HuH-7 (cell line): ENCODE measurements around the gene MXI1.
"Not testable (repeated sequence)": the region's sequence is repeated elsewhere in the genome, so short reads cannot be mapped to it uniquely, and the experiment has no call there.

ENCODE experiments used
- DNase-seq: peaks from one replicate; pipeline ENCODE4 v3.0.0; 2011; ENCODE audit warnings: low spot score

MXI1 gene

DNA sequence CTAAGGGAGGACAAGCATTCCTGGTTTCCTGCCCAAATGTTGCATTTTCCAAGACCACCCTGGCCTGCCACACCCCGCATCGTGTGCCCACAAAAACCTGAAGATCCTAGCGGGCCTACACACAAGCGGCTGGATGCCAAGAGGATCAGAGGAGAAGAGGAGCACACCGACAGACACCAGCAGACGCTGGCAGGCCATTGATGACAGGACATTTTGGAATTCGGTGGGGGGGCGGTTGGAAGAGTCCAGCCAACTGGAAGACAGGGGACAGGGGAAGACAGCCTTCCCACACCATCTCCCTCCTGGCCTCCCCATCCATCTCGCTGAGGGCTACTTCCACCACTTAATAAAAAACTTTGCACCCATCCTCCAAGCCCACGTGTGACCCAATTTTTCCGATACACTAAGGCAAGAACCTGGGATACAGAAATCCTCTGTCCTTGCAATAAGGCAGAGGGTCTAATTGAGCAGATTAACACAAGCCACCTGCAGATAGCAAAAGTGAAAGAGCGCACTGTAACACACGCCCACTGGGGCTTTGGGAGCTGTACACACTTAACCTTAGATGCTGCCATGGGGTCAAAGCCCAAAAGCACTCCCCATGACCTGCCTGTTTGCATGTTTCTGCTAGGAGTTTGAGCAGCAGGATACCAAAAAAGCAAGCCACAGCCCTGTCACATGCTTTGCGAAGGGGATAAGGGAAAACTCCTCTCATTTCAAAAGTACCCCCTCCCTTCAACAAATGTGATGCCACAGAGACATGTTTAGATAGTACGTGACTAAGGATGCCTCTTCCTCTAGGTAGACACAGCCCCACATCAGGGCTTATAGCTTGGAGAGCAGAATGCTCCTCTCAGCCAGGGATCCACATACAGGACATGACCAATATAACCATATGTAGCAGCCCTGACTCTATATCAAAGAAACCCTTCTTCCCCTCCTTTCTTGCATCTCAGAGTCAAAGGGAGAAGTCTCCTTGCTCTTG lies 110.8 kb downstream of the MXI1 start:
- no peak for DNase-seq

- DNase-seq = no peak
These were observed 114.6 kb downstream of the MXI1 start for GRCh38 chr10:110321869-110322620.

DNA sequence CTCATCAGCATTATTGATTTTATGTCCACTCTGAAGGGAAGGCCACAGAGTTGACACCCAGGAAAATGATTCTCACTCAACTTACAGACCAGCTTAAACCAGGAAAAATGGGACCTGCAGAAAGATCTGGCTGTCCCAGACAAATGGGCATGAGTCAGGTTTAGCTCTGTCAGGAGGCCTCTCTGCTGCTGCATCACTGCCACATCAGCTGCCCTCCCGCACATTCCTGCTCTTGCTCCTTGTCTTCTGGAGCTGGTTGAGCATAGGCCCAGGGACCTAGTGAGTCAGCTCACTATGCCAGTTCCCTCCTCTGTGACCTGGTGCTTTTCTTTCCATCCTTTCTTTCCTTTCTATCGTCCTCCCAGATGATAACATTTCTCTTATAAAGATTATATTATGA lies 116.1 kb downstream of the MXI1 start:
- no peak for DNase-seq

DNA sequence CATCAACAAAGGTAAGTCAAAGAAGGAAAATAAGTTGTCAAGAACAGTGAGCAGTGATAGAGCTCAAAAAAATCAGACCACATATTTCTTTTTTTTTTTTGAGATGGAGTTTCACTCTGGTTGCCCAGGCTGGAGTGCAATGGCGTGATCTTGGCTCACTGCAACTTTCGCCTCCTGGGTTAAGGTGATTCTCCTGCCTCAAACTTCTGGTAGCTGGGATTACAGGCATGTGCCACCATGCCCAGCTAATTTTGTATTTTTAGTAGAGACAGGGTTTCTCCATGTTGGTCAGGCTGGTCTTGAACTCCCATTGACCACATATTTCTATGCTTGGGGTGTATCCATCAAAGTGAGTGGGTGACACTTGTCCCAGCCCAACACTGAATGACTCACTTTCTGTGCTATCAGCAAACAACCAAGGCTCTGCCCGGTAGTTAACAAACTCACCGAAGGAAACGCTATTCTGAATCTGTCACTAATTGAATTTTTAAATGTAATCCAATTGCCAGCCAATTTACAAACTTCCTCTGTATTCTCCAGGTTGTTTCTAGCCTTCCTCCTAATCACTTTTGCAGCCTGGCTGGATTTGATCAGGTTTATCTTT lies 116.9 kb downstream of the MXI1 start:
- no peak for DNase-seq

GRCh38 chr10:110324805-110325280 lies 117.4 kb downstream of the MXI1 start:
- no peak for DNase-seq

- DNase-seq = no peak
These were observed 119.1 kb downstream of the MXI1 start for GRCh38 chr10:110326351-110327032.

DNA sequence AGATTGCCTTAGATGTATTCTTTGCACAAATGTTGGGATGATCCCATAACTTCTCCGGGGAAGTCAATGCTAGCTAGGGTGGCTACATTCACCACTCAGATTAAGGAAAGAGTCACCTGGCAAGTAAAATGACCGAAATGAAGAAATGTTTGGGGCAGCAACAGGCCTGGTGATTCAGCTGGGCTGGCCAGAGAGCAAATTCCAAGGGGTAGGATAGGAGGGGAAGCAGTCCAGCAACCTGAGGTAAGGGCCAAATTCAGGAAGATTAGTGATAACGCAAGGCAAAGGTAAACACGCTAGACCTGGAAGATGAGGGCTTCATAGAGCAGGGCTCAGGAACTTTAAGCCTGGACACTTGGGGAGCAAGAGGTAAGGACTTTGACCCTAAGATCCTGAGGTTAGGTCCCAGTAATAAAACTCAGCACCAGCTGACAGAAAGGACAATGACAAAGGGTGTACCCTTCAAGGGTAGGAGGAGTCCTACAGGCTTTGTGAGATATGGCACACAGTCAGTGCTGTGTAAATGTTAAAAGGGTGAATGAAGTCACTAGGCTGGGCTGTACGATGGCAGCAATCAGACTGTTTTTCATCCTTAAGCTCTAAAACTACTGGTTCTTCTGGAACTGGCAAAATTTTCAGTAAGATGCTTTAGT lies 120.0 kb downstream of the MXI1 start:
- DNase-seq = no peak

- DNase-seq = no peak
These were observed 123.3 kb downstream of the MXI1 start for GRCh38 chr10:110330675-110331074.

DNA sequence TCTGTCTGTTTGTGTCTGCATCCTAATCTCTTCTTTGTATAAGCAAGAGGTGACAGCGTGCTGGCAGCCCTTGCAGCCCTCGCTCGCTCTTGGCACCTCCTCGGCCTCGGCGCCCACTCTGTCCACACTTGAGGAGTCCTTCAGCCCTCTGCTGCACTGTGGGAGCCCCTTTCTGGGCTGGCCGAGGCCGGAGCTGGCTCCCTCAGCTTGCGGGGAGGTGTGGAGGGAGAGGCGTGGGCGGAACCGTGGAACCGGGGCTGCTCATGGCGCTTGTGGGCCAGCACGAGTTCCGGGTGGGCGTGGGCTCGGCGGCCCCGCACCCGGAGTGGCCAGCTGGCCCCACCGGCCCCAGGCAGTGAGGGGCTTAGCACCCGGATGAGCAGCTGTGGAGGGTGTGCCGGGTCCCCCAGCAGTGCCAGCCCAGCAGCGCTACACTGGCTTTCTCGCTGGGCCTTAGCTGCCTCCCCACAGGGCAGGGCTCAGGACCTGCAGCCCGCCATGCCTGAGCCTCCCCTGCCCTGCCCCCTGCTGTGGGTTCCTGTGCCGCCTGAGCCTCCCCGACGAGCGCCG lies 123.9 kb downstream of the MXI1 start:
- DNase-seq = not testable (repeated sequence)

- no peak for DNase-seq
These were observed 126.8 kb downstream of the MXI1 start for GRCh38 chr10:110334061-110334656.

- no peak for DNase-seq
These were observed 128.1 kb downstream of the MXI1 start for GRCh38 chr10:110335314-110336064.

DNA sequence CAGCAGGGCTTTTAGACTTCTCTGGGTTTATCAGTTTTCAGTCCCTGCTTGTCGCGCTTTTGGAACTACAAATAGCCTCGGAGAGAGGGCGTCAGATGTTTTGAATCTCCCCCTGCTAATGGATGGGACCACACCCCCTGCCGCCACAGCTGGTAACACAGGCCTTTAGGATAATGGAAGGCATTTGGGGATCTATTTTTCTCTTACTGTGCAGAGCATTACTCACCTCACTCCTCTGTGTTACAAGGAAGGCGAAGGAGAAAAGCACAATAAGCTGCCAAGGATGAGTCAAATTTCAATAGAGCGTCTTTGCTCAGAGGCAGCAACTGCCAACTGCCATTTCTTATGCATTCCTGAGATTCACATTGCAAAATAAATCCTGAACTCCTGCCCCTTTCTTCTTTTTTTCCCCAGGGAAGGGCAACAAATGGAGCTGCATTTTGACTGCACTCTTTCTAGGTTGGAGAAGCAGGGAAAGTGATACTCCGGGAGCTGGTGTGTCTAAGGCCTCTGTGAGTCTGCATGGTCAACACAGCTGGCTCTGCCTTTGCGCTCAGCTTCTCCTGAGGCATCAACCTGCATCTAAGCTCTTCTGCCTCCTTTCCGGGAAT lies 128.8 kb downstream of the MXI1 start:
- DNase-seq = no peak
